H1 (cell line): Measurements from ENCODE around the gene CTTNBP2NL. TPM values are rescaled to one million over a fixed set of nuclear protein-coding genes. Genes with fewer than 3 reads are reported as not detected.

Source experiments
- CBX5 ChIP-seq: fragments of 300-800, 300-1000 bp; sonication (generic); IDR thresholded peaks from 2 replicates; pipeline ENCODE4 v1.7.1; 2016; ENCODE audit warnings: antibody characterized with exemption, low read length, low read depth
- CREB1 ChIP-seq: IDR thresholded peaks from 2 replicates; pipeline ENCODE4 v1.6.1; 2012; ENCODE audit warnings: inconsistent platforms
- KDM1A ChIP-seq: fragments of 200-600, 300-600 bp; sonication (generic); IDR thresholded peaks from 2 replicates; pipeline ENCODE4 v1.7.1; 2016; ENCODE audit warnings: mild to moderate bottlenecking, low read length, borderline replicate concordance
- RAD21 ChIP-seq, 2 experiments: IDR thresholded peaks in 1 of 2; conservative IDR thresholded peaks in 1 of 2; 2 replicates each; pipeline ENCODE4 v1.6.1; 2011; ENCODE audit warnings: low read depth in 2 of 2, low read length in 2 of 2, improper control_type of control experiment in 1 of 2, inconsistent platforms in 1 of 2, mild to moderate bottlenecking in 1 of 2, moderate library complexity in 1 of 2
- SIX5 ChIP-seq: IDR thresholded peaks from 2 replicates; pipeline ENCODE4 v1.6.1; 2011; ENCODE audit warnings: mild to moderate bottlenecking, low read depth, low read length
- polyA plus RNA-seq, 7 experiments: library from polyadenylated mRNA; depleted of rRNA in 3 of 7; stranded (reverse) in 5 of 7; unstranded in 2 of 7; fragments of >200 nt in 5 of 7; fragments of 200-250 nt in 2 of 7; gene quantifications; 1 replicate in 5 of 7; 2 replicates in 1 of 7; 4 replicates in 1 of 7; pipeline versions ENCODE4 v1.2.1 to v1.2.3, GENCODE V29; 2011 to 2013; ENCODE audit warnings: missing spikeins in 2 of 7, mixed read lengths in 2 of 7
- total RNA-seq: library from RNA; stranded (reverse); fragmentation: NEBNext Ultra II Directional; extraction: Animal tissue kit (Norgen Biotek cat#: 25700); gene quantifications from 2 replicates; pipeline ENCODE4 v1.2.1, GENCODE V29; 2021
- TF ChIP-seq, protein P1 (sequence below): IDR thresholded peaks from 2 replicates; pipeline ENCODE4 v1.6.1; 2012; ENCODE audit warnings: inconsistent platforms

CTTNBP2NL gene
- total and polyA plus RNA-seq, 2 of the 8 experiments (the other 6 are each of a cell fraction or from before 2014, with no cell fraction given) = 6.4 to 35.1 TPM

DNA sequence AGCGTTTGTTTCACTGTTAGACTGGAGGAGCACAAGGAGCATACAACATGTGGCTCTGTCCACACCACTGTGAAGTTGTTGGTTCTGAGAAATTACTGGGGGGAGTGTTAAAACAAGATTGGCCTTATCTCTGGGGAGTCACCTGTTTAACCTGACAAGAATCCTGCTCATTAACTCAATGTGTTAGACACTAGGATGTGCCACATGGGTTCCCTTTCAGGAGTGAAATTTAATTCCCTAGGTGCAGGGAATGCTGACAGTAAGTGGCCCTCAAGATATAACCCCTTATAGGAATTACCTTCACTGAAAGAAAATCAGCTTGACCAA lies 66.9 kb downstream of the CTTNBP2NL start (continued):
- TF ChIP-seq CREB1 (no peak), RAD21 (IDR thresholded peaks at IDR 0.05 in 1 of 2, conservative IDR thresholded peaks at IDR 0.05 in 1 of 2; ENCODE audit: low read depth in 2 of 2, low read length in 2 of 2) (no peak), KDM1A (no peak), SIX5 (no peak), CBX5 (no peak)
- TF ChIP-seq, protein P1, sequence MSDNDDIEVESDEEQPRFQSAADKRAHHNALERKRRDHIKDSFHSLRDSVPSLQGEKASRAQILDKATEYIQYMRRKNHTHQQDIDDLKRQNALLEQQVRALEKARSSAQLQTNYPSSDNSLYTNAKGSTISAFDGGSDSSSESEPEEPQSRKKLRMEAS = no peak
